Middle frontal gyrus (tissue), 1 donor: ENCODE data around the gene NEB.
"Not testable (repeated sequence)": the region's sequence is repeated elsewhere in the genome, so short reads cannot be mapped to it uniquely, and the experiment has no call there.

Source experiments
- DNase-seq: peaks from one replicate; pipeline ENCODE4 v3.0.0-alpha.2; 2015; ENCODE audit warnings: low spot score; ENCODE audit errors: extremely low spot score

NEB gene

DNA sequence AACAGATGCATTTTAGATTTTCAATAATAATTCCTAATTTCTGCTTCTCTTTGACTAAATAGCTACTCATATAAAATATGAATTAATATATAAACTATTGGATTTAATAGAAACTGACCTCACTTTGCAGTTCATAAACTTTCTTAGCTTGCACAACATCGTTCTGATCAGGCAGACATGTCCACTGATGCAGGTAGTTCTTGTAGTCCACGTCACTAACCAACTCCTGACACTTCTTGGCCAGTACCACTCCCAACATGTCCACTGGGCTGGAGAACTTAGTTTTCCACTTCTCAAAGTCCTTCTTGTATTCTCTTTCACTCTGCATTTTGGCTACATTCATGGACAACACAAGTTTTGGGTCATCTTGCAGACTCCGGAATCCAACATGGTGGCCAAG, 83.8 kb downstream of the NEB start:
- DNase-seq = no peak

DNA sequence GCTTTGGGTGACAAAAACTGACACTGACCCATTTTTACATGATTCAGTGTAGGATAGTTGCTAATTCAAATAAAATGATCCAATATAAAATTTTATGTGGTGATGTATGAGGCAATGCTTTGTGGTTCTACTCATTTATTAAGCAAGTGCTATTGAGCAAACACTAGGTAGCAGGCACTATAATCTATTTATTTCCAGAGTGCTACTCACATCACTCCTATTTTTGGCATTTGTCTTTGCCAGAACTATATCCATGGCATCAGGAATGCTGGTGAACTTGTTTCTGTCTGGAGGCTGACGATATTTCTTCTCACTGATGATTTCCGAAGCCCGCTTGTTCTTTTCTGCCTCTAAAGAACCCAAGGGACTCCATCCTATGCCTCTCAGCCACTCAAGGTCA, 84.3 kb downstream of the NEB start:
- DNase-seq = no peak

DNA sequence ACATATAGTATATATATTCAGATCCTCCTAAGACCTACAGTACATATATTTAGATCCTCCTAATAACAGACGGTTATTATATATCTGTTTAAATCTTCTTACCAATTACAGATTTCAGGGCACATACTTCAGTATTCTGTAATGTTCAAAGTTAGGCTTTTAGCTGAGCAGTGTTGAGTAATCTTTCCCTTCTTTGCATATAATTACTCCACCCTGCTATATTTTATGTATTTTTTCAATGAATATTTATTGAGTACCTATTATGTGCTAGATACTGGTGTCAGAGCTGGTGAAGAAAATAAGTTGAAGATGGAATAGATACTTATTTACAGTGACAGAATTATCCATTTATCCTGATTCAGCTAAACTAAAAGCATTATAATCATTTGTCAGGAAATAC, 84.9 kb downstream of the NEB start:
- DNase-seq = no peak

DNA sequence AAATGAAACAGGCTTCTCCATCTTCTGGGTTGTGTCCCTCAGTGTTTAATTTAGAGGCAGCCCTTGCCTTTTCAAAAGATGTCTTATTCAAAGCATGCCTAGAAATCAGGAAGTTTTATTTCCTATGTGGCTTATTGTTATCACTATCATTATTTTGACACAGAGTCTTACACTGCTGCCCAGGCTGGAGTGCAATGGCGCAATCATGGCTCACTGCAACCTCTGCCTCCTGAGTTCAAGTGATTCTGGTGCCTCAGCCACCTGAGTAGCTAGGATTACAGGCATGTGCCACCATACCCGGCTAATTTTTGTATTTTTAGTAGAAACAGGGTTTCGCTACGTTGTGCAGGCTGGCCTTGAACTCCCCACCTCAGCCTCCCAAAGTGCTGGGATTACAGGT, 87.8 kb downstream of the NEB start:
- DNase-seq = not testable (repeated sequence)

DNA sequence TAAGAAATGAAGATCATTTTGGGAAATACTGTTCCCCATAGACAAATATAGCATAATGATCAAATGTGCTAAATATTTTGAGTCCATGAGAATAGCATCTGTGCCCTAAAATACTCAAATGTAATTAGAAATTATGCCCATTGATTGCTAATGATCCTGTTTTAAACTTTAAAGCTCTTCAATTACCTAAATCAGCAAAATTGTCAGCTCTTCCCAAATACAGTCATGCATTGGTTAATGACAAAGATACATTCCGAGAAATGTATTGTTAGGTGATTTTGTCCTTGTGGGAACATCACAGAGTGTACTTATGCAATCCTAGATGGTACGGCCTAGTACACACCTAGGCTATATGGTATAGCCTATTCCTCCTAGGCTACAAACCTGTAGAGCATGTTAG, 89.7 kb downstream of the NEB start:
- no peak for DNase-seq

DNA sequence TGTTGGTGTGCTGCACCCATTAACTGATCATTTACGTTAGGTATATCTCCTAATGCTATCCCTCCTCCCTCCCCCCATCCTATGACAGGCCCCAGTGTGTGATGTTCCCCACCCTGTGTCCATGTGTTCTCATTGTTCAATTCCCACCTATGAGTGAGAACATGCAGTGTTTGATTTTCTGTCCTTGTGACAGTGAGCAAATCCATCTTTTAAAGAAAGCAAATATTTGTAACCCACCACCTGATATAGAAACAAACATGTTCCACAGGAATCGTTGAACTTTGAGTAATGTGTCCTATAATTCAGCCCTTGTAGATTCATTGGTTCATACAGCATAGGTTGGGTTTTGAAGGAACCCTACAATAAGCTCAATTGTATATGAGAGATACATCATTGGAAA, 92.4 kb downstream of the NEB start:
- DNase-seq = not testable (repeated sequence)

DNA sequence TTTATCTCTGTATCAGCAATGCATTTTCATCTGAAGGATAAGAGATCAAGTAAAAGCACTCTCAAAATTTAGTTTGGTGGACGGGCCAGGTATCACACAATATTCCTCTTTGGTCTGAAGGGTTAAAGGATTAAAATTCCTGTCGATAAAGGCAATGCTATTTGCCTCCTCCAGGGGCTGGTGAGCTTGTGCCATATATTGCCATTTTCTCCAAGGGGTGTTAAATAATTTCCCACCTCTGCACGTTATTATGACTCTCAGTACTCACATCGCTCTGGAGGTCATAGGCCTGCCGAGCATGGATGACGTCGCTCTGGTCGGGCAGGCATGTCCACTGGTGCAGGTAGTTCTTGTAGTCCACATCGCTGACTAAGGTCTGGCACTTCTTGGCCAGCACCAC, 94.2 kb downstream of the NEB start:
- DNase-seq = no peak

DNA sequence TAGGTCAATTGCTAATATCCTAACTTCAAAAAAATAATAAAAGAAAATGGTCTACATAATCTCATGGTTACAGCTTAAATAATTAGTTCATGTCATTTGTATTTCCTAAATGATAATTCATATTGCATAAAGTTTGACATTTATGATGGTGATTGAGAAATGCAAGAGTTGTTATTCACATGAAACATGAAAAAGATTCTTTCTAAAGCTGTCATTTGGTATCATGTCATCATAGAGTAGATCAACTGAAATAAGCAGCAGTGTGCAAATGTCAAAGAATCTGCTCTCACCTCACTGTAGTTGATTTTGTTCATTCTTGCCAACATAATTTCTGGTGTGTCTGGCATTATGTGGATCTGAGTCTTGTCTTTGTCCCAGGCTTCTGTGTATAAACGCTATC, 95.3 kb downstream of the NEB start:
- no peak for DNase-seq

DNA sequence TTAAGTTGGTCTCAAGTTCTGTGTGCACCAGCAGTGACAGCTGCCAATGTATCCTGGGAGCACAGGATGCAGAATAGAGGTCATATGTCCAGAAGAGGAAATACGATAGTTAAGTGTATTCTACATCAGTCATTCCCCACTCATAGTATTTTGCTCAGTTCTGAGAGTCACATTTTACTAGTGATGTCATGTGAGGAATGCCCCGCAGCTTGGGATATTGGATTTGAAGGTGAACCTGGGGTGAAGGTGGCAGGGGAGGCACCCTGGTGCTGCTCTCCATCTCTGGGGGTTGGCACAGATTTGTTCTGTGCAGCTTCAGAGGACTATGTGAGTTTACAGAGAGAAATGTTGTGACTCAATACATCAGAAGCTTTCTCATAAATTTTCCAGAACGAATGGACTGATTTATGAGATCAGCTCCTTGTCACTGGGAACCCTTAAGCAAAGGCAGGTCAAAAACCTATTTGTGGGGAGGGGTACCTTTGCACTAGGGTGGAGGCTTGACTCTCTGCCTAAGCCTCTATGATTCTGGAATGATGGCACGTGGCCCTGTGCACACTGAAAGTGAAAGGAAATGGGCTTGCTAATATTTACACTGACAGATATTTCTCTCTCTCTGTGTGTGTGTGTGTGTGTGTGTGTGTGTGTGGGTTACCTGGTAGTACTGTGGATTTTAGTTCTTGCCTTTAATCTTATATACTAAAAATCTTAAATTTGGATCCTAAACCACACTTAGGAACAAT, 95.9 kb downstream of the NEB start:
- DNase-seq = no peak

DNA sequence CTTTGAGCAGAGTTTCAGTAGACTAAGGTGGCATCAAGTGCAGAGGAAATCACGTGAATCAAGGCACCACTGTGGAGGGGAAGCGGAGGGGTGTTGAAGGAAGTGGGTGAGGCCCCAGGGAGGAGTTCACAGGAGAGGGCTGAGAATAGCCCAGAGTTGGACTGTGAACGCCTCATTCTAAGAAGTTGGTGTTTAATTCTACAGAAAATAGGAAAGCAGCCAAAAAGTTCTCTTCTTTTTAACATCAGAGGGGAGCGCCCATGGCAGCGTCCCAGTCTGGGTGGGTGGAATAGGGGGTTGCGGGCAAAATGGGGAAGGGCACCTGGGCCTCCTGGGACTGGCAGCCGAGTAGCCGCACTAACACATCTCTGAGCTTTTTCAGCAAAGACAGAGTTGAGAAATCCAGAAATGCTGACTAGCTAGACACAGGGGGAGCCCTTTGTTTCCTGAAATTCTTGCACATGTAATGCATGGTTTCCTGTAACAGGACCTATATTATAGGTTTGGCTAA, 97.0 kb downstream of the NEB start:
- DNase-seq = no peak

DNA sequence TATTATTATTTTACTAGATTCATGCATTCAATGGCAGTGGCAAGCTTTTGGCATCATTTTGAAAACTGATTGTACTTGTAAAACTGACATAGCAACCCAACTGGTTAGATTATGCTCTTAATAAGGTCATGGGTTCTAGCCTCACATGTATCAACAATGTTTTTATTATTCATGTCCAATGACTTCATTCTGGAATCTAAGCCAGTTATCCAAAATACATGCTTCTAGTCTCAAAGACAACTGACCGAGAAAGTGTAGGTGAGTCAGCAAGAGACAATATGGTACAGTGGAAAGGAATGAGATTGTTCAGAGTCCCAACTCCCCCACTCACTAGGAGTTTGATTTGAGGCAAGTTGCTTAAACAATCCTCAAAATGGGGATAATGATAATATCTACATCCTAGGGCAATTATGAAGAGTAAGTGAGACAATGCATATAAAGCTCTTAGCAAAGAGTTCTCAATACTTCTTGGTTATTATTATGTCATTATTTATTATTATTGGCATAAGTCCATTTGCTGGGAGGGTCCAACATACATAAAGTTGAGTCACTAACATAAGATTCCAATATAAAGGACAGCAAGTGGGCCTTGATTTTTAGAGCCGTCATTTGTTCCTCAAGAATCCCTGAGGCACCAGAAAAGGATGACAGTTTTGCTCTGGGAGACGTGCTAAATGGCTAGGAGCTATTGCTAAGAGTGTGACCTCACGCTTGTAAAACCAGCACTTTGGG, 99.4 kb downstream of the NEB start:
- no peak for DNase-seq

DNA sequence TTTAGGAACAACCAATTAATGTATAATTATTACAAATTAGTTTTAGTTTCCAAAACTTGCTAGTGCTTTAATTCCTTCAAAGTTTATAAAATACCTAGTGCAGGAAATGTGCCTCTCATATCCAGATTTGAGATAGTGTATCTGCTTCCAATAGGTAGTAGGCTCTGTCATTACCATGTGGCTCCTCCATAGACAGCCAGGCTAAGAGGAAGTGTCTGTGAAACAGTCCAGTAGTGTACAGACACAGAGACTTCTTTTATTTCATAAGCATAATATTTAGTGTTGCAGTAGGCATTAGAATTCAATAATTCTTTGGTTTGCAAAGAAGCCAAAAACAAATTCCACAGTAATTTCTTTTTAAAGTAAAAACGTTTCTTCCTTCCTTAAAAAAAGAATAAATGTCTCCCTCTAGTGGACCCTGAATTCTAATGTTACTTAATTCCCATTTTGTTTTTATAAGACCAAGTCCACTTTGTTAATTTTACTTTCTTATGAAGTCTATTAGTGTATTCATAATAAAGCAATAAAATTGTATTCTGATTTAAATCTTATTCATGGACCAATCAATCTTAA, 101.2 kb downstream of the NEB start:
- DNase-seq = no peak

DNA sequence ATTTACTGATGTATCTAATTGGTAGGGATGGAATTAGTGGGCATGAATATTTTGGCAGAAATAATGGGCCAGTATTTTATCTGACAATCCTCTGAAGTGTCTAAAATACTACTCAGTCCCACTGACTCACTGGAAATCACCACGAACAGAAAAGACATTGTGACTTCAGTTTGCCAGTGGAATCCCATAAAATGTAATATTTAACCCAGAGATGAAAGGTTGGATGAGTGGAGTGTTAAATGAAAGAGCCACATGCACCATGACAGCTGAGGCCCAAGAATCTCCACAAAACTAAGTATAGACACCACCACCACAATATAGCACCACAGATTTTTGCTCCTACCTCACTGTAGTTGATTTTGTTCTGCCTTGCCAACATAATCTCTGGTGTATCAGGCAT, 103.9 kb downstream of the NEB start:
- no peak for DNase-seq

DNA sequence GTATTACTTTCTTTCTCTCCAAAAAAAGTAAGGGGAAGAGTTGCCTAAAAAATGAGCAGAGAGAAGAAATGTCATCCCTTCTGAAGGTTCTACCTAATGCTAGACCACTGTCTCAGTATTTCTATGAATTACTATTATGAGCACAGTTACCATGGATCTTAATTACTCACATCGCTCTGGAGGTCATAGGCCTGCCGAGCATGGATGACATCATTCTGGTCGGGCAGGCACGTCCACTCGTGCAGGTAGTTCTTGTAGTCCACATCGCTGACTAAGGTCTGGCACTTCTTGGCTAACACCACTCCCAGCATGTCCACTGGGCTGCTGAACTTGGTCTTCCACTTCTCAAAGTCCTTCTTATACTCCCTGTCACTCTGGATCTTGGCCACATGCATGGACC, 106.9 kb downstream of the NEB start:
- no peak for DNase-seq

DNA sequence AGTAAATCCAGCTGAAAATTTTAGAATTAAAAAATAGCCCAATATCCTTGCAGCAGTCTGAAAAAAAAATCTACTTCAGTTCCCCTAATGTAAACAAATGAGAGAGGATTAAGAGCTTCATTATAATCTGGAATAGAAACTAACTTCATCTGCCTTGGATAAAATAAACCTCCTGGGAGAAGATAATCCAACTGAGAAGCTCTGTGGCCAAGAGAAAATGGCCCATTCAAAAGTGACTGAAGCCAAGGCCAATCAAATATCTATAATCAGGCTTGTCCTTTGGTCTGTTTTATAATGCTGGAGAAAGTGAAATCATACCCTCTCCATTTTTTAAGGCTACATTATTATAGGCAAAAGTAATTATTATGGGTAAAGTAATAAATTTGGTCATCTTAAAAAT, 110.0 kb downstream of the NEB start:
- no peak for DNase-seq

DNA sequence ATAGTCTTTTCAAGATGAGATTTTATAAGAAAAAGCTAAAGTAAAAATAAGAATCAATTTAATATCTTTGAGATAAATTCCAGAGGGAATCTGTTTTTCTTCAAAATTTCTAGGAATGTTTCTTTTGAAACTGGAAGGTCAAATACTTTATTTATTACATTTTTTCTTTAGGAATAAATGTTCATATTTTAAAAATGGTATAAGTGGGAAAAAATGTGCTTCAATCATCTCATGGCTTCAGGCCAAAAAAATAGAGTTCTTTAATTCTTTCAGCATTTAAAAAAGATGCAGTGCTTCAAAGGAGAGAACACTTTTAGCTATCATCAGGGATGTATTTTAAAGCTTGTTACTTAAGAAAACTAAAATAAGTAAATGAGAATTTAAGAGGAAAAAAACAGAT, 110.6 kb downstream of the NEB start:
- no peak for DNase-seq

DNA sequence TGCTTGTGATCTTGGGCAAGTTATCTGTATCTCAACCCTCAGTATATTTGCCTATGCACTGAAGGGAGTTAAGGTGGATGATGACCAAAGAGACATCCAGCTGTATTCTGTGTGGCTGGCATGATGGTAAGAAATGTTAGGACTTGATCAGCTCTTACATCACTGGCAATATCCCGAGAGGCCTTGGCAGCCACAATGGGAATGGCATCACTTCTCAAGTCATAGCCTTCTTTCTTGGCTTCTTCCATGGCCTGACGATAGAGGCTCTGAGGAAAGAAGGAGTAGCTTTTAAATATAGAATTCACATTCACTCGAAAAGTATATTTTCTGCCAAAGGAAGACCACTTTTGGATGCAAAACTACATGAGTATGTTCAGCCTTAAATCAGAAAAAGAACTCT, 113.5 kb downstream of the NEB start:
- DNase-seq = no peak

DNA sequence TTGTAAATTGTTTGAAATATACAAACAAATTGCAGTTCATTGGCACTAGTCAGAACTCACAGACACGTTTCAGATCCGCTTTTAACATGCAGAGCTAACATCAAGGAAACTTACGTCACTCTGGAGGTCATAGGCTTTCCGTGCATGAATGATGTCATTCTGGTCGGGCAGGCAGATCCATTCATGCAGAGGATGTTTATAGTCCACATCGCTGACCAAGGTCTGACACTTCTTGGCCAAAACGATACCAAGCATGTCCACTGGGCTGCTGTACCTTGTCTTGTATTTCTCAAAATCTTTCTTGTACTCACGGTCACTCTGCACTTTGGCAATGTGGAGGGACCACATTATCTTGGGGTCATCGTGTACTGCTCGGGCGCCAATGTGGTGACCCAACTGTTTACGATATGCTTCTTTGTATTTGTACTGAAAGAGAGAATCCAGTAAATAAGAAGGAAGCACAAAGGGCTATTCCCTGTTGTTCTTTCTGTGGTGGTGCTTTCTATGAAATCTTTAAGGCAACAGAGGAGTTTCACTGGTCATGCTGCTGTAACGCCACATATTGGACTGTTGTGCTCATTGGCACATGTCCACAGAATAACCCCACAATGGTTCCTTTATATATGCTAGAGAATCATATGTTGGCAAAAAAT, 114.8 kb downstream of the NEB start:
- DNase-seq = no peak

DNA sequence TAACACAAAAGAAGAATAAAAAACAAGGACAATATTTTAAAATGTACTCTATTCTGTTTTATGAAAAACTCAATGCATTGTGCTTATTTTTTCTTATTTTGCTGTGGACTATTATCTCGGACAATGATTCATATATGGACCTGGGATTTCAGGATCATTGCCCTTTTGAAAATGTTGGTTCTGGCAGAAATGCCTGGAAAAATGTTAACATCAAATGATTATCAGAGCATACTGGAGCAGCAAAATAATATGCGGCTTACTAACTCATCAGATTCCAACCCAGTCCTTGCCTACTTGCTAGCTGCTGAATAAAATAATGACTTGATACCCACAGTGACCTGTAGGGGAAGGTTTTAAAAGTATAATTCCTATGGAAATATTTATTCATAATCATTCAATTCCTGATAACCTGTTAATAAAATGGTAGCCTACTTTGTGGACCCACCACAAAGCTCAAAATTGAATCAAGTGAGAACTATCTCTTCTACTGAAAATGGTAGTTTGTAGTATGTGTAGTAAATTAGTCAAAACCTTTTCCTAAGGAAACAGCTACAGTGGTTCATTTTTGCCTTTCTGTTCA, 117.4 kb downstream of the NEB start:
- no peak for DNase-seq

DNA sequence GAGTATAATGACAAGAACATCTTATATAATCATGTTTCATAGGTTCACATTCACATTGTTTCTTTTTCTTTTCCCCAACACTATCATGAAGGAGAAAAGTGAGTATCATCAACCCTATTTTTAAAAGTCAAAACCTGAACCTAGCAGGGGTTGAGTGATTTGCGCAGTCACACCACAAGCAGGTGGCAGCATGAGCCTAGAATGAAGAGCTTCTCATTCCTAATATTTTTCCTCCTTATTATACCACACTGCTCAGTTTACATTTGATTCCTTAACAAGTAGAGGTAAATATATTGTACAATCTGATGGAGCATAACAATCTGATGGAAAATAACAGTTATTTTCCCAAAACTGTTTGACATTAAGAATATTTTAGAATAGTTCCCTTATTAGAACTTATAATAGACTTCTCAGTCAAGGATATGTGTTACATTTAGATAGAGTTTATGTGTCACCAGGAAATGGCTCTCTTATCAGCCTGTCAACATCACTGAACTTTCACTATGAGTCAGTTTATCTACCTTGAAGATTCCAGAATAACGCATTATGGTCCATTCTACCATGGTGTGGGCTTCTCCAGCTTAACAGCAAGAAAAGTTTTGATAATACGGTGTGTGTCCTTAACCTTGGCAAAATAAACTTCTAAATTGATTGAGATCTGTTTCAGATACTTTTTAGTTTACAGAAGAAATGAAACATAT, 119.5 kb downstream of the NEB start:
- DNase-seq = no peak

DNA sequence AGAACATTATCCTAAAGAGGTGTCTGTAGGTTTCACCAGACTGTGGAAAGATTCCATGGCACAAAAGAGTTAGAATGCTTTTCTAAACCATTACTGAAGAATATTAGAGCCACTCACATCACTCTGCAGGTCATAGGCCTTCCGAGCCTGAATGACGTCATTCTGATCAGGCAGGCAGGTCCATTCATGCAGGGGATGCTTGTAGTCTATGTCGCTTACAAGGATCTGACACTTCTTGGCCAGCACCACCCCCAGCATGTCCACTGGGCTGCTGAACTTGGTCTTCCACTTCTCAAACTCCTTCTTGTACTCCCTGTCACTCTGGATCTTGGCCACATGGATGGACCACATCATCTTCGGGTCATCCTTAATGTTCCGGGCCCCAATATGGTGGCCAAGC, 120.1 kb downstream of the NEB start:
- DNase-seq = no peak
